Measurements from ENCODE around the gene SHCBP1. TPM values are rescaled to one million over a fixed set of nuclear protein-coding genes. Genes with fewer than 3 reads are reported as not detected.

The SHCBP1 gene
- total RNA-seq: 1 to 10 TPM in 1 of 4 donors, under 1 TPM in 1, not detected in 2; 0.13 to 1.3 TPM

GRCh38 chr16:46621006-46621933 is at the start of gene SHCBP1:
SHCBP1 (minus strand) TSS chr16:46621379; CDS start chr16:46621359, 20 bp downstream.
- Histone ChIP-seq H3K36me3 (no peaks in the 10 kb centered on the region), H3K9me3 (no peaks in the 10 kb centered on the region), H3K27ac (no peak within 1 kb of the TSS), H3K27me3 (no peaks in the 10 kb centered on the region), H3K4me1 (peaks cover 0 to 12% of the 10 kb centered on the region in 2 donors), H3K4me3 (peak within 1 kb of the TSS; percentile 58 to 73 (median 60))
- intact Hi-C loops (cut with DNase I; ENCODE audit: low total_unique reads): loop anchor here (2.0 kb wide), 1 partner anchor 70 kb away; no protein-coding TSS in a partner anchor
- in situ Hi-C loops (cut with MboI; ENCODE audit: low sequenced_read_pairs in 4 of 4): no loop called here
- ATAC-seq (peak; percentile 79 to 83), DNase-seq (peak; percentile 69 to 70)
- TF ChIP-seq POLR2A (IDR thresholded peaks at IDR 0.05) (no peak), CTCF (IDR thresholded peaks at IDR 0.05 in 4 of 5, conservative IDR thresholded peaks at IDR 0.05 in 1 of 5) (no peak)

GRCh38 chr16:46662123-46662522 is 40.9 kb upstream of the SHCBP1 start:
- in situ Hi-C loops (cut with MboI; ENCODE audit: low sequenced_read_pairs in 4 of 4): loop anchor here in 1 of 4 donors (25.0 kb wide), 1 partner anchor 250 kb away; no protein-coding TSS in a partner anchor
- no peak overlapping the region for H3K4me3 ChIP-seq
- H3K9me3 ChIP-seq: no peaks in the 10 kb centered on the region
- peaks cover 0 to 6% of the 10 kb centered on the region in 2 donors for H3K4me1 ChIP-seq
- TF ChIP-seq CTCF (IDR thresholded peaks at IDR 0.05 in 4 of 5, conservative IDR thresholded peaks at IDR 0.05 in 1 of 5) (no peak), POLR2A (IDR thresholded peaks at IDR 0.05) (no peak)
- ATAC-seq (peak; percentile 77 to 81), DNase-seq (peak in 1 of 2 donors; percentile 53)
- H3K27me3 ChIP-seq: no peaks in the 10 kb centered on the region
- H3K36me3 ChIP-seq: peaks cover 0 to 55% of the 10 kb centered on the region in 2 donors
- intact Hi-C loops (cut with DNase I; ENCODE audit: low total_unique reads): no loop called here
- peak overlapping the region; percentile 1 to 74 (median 55) for H3K27ac ChIP-seq

- peak; percentile 67 to 69 for ATAC-seq
- intact Hi-C loops (cut with DNase I; ENCODE audit: low total_unique reads): no loop called here
- no peaks in the 10 kb centered on the region for H3K27me3 ChIP-seq
- in situ Hi-C loops (cut with MboI; ENCODE audit: low sequenced_read_pairs in 4 of 4): loop anchor here in 1 of 4 donors (25.0 kb wide), 1 partner anchor 253 kb away; no protein-coding TSS in a partner anchor
- H3K27ac ChIP-seq: peak overlapping the region in 2 of 4 donors; percentile 54 to 70
- TF ChIP-seq CTCF (IDR thresholded peaks at IDR 0.05 in 4 of 5, conservative IDR thresholded peaks at IDR 0.05 in 1 of 5) (no peak), POLR2A (IDR thresholded peaks at IDR 0.05) (no peak)
- peaks cover 0 to 6% of the 10 kb centered on the region in 2 donors for H3K4me1 ChIP-seq
- no peak overlapping the region for H3K4me3 ChIP-seq
- peaks cover 0 to 39% of the 10 kb centered on the region in 2 donors for H3K36me3 ChIP-seq
- H3K9me3 ChIP-seq: no peaks in the 10 kb centered on the region
- peak; percentile 15 to 35 for DNase-seq
Measured at GRCh38 chr16:46658925-46659324, 37.7 kb upstream of the SHCBP1 start.

- peaks cover 4 to 6% of the 10 kb centered on the region in 2 donors for H3K4me1 ChIP-seq
- no peak for TF ChIP-seq CTCF (IDR thresholded peaks at IDR 0.05 in 4 of 5, conservative IDR thresholded peaks at IDR 0.05 in 1 of 5)
- no peak for TF ChIP-seq POLR2A (IDR thresholded peaks at IDR 0.05)
- intact Hi-C loops (cut with DNase I; ENCODE audit: low total_unique reads): loop anchor here (2.0 kb wide), 1 partner anchor 37 kb away; the partner anchor contains the start of genes ORC6 and VPS35
- DNase-seq (no peak), ATAC-seq (no peak)
- in situ Hi-C loops (cut with MboI; ENCODE audit: low sequenced_read_pairs in 4 of 4): loop anchor here in 1 of 4 donors (25.0 kb wide), 1 partner anchor 261 kb away; no protein-coding TSS in a partner anchor
- H3K9me3 ChIP-seq: no peaks in the 10 kb centered on the region
- H3K27ac ChIP-seq: peak overlapping the region in 2 of 4 donors; percentile 87 to 94
- H3K4me3 ChIP-seq: no peak overlapping the region
- H3K27me3 ChIP-seq: no peaks in the 10 kb centered on the region
- no peaks in the 10 kb centered on the region for H3K36me3 ChIP-seq
Measured at GRCh38 chr16:46651305-46651704, 30.1 kb upstream of the SHCBP1 start.
